GM06990 (cell line): ENCODE data around the gene SLIT1.

Experiments used
- DNase-seq: peaks from one replicate; pipeline ENCODE4 v3.0.0-alpha.2; 2011; ENCODE audit not compliant: insufficient read length; ENCODE audit errors: extremely low read depth
- H3K27me3 ChIP-seq: replicated peaks from 2 replicates; pipeline ENCODE4 v1.6.0; 2011; ENCODE audit warnings: low read length; ENCODE audit not compliant: control insufficient read depth, insufficient read depth
- H3K36me3 ChIP-seq: 2 replicates; pipeline ENCODE4 v1.5.1; 2011; ENCODE audit warnings: low read length; ENCODE audit not compliant: control insufficient read depth, insufficient read depth
- H3K4me3 ChIP-seq: replicated peaks from 2 replicates; pipeline ENCODE4 v1.5.1; 2011; ENCODE audit warnings: low read depth, mild to moderate bottlenecking, control low read depth, low read length
- CTCF ChIP-seq: IDR thresholded peaks from 2 replicates; pipeline ENCODE4 v1.5.1; 2011; ENCODE audit warnings: low read length, control low read depth, mild to moderate bottlenecking, inconsistent platforms; ENCODE audit not compliant: insufficient read depth, poor library complexity, severe bottlenecking

SLIT1 gene

GRCh38 chr10:97059006-97059871, 126.5 kb downstream of the SLIT1 start:
- H3K4me3 ChIP-seq = no peak overlapping the region
- DNase-seq = no peak
- H3K27me3 ChIP-seq = no peaks in the 10 kb centered on the region
- TF ChIP-seq CTCF = peak; percentile 11
- no peaks in the 10 kb centered on the region for H3K36me3 ChIP-seq

GRCh38 chr10:97058521-97058920, 127.2 kb downstream of the SLIT1 start:
- no peaks in the 10 kb centered on the region for H3K36me3 ChIP-seq
- TF ChIP-seq CTCF = no peak
- H3K4me3 ChIP-seq = no peak overlapping the region
- no peak for DNase-seq
- no peaks in the 10 kb centered on the region for H3K27me3 ChIP-seq

- DNase-seq = no peak
- TF ChIP-seq CTCF = no peak
Measured at GRCh38 chr10:97057491-97058235, 128.1 kb downstream of the SLIT1 start.

GRCh38 chr10:97056003-97056630, 129.6 kb downstream of the SLIT1 start:
- TF ChIP-seq CTCF = no peak
- Histone ChIP-seq H3K27me3 (no peaks in the 10 kb centered on the region; the same call in 1 of the 2 replicates), H3K36me3 (no peaks in the 10 kb centered on the region), H3K4me3 (no peak overlapping the region)
- no peak for DNase-seq

More at GRCh38 chr10:97057491-97058235, 128.1 kb downstream of the SLIT1 start:
- Histone ChIP-seq H3K36me3 (no peaks in the 10 kb centered on the region), H3K4me3 (no peak overlapping the region), H3K27me3 (no peaks in the 10 kb centered on the region; the same call in 1 of the 2 replicates)

- no peak for TF ChIP-seq CTCF
- DNase-seq = no peak
- H3K27me3 ChIP-seq = no peaks in the 10 kb centered on the region; the same call in 1 of the 2 replicates
- no peak overlapping the region for H3K4me3 ChIP-seq
- H3K36me3 ChIP-seq = no peaks in the 10 kb centered on the region
Measured at GRCh38 chr10:97053276-97053675, 132.5 kb downstream of the SLIT1 start.
